LoVo (cell line): Measurements from ENCODE around the gene ERC2.

Experiments used
- DNase-seq: peaks from one replicate; pipeline ENCODE4 v3.0.0-alpha.2; 2016; ENCODE audit warnings: low spot score

Gene ERC2

GRCh38 chr3:56424885-56425284 lies 43.4 kb downstream of the ERC2 start:
- no peak for DNase-seq

GRCh38 chr3:56424336-56424735 lies 43.9 kb downstream of the ERC2 start:
- no peak for DNase-seq

DNA sequence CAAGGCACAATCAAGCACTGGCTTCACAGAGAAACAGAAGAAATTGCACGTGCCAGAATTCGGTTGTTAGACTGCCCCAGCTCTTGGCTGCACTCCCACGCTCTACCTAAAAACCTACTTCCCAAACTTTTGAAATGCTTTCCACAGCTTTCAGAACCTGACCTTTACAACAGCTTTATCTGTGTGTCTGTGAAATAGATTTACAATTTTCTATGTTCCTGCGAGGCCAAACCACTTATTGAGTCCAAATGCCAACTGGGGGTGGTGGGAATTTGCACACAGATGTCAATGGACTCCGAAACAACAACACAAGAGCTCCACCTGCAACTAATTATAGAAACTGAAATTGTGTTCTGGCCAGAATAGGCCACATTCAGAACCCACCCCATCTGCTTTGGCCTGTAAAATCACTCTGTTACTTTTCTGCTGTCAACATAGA lies 44.6 kb downstream of the ERC2 start:
- DNase-seq: no peak

DNA sequence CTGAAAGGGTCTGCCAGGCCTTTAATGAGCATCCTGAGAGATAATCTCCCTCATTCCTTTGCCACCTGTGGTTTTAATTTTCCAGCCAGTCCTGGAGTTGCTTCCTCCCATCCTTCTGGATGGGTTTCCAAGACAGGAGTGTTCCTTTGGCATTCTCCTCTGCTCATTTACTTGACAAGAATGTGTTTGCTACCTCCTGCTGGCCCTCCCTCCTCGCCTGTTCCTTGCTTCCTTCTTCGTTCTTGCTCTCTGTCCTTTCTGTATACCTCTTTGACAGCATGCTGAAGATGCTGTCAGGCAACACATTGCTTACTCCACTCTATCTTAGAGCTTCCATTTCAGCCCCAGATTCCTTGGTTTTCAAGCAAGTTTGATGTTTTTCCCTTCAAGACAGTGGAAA lies 46.0 kb downstream of the ERC2 start:
- no peak for DNase-seq

DNA sequence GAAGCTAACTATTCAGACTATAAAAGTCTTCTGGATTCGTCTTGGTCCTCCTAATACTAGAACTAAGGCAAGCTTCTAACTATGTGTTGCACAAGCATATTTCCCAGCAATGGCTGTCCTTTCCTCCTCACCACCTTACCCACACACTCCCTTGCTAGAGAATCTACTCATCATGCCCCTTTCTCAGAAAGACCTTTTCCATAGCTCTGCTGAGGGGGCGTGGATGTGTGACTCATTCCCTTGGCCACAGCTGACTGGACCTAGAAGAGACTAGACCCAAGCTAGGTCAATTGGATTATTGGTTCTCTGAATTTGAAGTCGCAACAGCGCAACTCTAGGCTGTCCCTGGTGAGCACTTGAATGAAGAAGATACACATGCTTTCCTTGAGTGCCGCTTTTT lies 47.1 kb downstream of the ERC2 start:
- DNase-seq: no peak

- no peak for DNase-seq
Measured at GRCh38 chr3:56415652-56416051, 52.6 kb downstream of the ERC2 start.

DNA sequence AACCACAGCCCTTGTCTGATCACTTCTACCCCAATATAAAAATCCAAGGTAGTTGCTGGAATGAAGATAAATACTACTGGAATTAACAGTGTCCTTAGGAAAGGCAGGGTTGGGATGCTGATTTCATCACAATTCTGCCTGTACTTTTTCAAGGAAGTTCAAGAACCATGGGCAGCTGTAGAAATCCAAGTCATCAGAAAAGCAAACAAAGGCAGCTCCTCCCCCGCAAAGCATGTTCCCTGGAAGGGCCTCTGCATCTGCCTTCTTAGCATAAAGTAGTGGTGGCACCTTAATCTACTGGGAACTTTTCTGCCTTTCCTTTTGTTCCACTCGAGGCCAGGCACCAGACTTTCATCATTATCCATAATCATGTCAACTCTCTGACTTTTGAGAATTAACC lies 54.4 kb downstream of the ERC2 start:
- no peak for DNase-seq

- no peak for DNase-seq
Measured at GRCh38 chr3:56411166-56411565, 57.1 kb downstream of the ERC2 start.

DNA sequence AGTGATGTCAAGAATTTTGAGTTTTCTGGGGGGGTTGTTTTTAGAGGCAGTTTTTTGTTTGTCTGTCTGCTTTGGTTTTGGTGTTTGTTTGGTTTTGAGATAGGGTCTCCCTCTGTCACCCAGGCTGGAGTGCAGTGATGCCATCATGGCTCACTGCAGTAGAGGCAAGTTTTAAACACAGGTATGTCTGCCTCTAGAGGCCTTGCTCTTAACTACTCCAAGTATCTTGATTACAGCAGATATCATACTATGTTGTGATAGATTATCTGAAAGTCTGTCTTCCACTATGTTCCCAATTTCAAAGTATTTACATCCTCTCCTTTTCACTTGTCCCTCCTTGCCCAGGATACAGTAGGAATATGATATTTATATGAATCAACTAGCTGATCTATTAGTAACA lies 57.7 kb downstream of the ERC2 start:
- DNase-seq: no peak

GRCh38 chr3:56409790-56410189 lies 58.5 kb downstream of the ERC2 start:
- no peak for DNase-seq

DNA sequence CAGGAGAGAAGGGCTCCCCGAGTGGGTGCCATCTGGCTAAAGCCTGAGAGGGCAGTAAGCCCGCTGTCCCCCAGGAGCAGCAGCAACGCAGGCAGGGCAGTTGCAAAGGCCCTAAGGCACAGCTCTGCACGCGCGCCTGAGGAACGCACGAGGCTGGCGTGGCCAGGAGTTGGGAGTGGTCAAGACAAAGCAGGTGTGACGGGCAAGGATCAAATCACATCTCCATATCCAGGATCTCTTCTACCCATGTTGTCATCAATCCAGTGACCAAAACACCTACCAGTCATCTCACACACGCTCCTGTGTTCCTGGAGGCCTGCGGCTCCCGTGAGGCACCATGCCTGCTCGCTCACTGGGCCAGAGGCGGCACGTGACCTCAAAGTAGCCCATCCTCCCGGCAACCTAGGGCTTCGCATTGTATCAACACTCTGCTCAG lies 59.5 kb downstream of the ERC2 start:
- DNase-seq: no peak

DNA sequence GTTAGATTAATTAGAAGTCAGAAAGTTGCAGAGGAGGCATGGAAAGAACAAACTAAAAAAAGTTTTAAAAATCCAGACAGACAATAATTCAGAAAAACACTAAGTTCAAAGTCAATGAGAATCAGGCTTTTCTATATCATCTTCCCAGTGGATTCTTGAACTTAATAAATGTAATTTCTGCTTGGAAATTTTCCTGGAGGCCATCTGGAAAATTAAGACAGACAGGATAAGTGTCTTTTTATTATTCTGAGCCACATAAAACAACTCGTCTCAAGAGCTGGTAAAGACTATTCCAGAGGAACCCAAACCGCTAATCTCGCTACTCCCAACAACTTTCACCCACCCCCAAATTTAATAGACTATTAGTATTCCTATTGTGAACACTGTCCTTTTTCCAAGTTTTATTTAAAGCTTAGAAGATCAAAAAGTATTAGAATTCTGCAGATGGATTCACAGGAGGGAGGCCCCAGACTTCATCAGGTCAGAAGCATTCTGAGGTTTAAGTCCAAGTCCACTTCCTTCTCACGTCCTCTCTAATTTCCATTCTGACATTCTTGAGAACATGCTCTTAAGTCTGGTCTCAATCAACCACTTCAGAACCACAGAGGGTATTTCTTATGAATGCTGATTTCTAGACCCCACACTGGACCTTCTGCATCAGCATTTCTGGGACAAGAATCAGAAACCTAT lies 61.3 kb downstream of the ERC2 start:
- no peak for DNase-seq

DNA sequence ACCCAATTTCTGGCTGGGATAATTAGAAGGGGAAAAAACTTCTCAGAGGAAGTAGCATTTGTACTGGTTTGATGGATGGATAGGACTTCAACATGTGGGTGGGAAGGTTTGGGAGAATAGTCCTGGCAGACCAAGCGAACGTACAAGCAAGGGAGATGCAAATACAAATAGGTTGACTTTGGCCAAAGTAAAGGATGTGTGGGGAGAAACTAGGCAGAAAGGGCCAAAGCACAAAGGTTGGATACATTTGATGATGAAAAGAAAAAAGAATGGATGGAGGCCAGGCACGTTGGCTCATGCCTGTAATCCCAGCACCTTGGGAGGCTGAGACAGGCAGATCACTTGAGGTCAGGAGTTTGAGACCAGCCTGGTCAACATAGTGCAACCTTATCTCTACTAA lies 63.4 kb downstream of the ERC2 start:
- DNase-seq: no peak

GRCh38 chr3:56398659-56399058 lies 69.6 kb downstream of the ERC2 start:
- no peak for DNase-seq

GRCh38 chr3:56397798-56398197 lies 70.5 kb downstream of the ERC2 start:
- no peak for DNase-seq

GRCh38 chr3:56389183-56389830 lies 79.0 kb downstream of the ERC2 start:
- DNase-seq: no peak

GRCh38 chr3:56383092-56383491 lies 85.2 kb downstream of the ERC2 start:
- no peak for DNase-seq

GRCh38 chr3:56379723-56380287 lies 88.5 kb downstream of the ERC2 start:
- no peak for DNase-seq

DNA sequence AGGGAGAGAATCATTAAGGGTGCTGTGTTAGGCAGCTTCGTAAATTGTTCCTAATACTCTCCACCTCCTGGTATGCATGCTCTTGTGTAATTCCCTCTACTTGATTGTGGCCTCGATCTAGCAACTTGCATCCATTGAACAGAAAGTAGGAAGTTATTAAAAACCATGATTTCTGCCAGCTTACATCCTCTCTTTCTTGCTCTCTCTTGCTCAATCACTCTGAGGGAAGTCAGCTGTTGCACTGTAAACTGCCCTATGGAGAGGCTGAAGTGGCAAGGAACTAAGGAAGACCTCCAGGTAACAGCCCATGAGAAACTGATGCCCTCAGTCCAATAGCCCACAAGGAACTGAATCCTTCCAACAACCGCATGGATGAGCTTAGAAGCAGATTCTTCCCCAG lies 92.6 kb downstream of the ERC2 start:
- no peak for DNase-seq

GRCh38 chr3:56373386-56373785 lies 94.9 kb downstream of the ERC2 start:
- DNase-seq: no peak

DNA sequence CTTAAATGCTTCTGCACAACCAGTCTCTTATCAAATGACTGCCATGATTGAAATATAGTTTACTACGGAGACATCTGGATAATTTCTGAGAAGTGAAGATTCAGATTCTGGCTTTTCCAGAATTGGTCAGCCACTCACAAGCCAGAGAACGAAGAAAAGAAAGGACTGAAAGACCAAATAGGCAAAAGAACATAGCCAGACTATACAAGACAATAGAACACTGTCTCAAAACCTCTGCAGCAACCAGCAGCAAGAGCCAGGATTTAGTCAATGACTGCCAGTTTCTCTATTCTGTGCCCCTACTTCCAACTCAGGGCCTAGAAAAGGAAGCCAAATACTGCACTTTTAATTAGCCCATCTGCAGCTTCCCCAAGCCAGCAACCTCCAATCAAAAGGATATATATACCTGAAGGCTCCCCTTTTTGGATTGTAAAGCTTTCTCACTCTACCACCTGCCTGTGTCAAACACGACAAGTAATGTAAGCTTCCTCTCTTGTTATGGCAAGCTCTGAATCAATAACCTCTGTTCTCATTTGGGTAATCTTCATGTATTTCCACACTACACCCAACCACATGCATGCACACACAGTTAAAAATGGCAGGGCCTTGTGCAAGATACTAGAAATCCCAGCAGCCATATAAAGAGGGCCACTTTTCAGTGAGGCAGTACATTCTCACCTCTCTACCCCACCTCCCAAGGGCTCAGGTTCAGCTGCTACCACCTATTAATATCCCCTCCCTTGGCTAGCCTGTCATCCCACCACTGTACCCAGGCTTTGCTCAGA lies 97.1 kb downstream of the ERC2 start:
- no peak for DNase-seq

- no peak for DNase-seq
Measured at GRCh38 chr3:56369914-56370313, 98.4 kb downstream of the ERC2 start.

DNA sequence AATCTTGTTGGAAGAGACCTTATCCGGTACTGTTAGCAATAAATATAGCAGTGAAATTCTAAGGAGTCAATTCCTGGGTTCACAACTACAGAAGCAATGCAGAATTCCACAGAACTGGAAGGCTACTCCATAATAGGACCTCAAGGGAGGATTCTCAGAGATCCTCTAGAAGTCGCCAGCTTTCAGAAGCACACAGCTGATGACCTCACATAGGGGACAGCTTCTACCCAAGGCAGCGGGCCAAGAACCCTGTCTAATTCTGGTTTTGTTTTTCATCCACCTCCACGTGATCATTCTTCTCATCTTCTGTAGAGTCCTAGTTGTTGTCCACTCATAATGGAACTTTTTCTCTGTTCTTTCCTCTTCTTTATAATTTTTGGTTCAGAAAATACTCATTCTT lies 99.4 kb downstream of the ERC2 start:
- DNase-seq: no peak
